ENCODE results near the gene RPL7L1. TPM values are rescaled to one million over a fixed set of nuclear protein-coding genes. Genes with fewer than 3 reads are reported as not detected.

Gene RPL7L1
- total and polyA plus RNA-seq, 2 of the 13 experiments (the other 11 are each of a cell fraction or from before 2014, with no cell fraction given), result 51.6 to 179 TPM

- no peak for TF ChIP-seq ZNF18 (CRISPR knock-in tag; IDR thresholded peaks at IDR 0.05; ENCODE audit: insufficient replicate concordance)
- no peak for TF ChIP-seq ZNF598 (CRISPR knock-in tag; IDR thresholded peaks at IDR 0.05; ENCODE audit: borderline replicate concordance)
- TF ChIP-seq KLF9 (CRISPR knock-in tag; IDR thresholded peaks at IDR 0.05; ENCODE audit: low read depth), result no peak
- no peak for TF ChIP-seq KMT2B (CRISPR knock-in tag; IDR thresholded peaks at IDR 0.05)
- no peak for TF ChIP-seq ATF2 (CRISPR knock-in tag; IDR thresholded peaks at IDR 0.05)
- TF ChIP-seq ZNF318 (CRISPR knock-in tag; IDR thresholded peaks at IDR 0.05), result no peak
- TF ChIP-seq SKI (IDR thresholded peaks at IDR 0.05; ENCODE audit: partially characterized antibody), result no peak
- TF ChIP-seq ZNF317 (CRISPR knock-in tag; IDR thresholded peaks at IDR 0.05), result no peak
- no peak for TF ChIP-seq ARNT (IDR thresholded peaks at IDR 0.05)
- no peak for TF ChIP-seq ZNF777 (CRISPR knock-in tag; IDR thresholded peaks at IDR 0.05)
- no peak for TF ChIP-seq ZNF354B (CRISPR knock-in tag; IDR thresholded peaks at IDR 0.05)
- no peak for TF ChIP-seq ZNF749 (CRISPR knock-in tag; IDR thresholded peaks at IDR 0.05; ENCODE audit: borderline replicate concordance)
- TF ChIP-seq MZF1 (CRISPR knock-in tag; IDR thresholded peaks at IDR 0.05; ENCODE audit: borderline replicate concordance), result no peak
- TF ChIP-seq ZNF569 (CRISPR knock-in tag; IDR thresholded peaks at IDR 0.05; ENCODE audit: borderline replicate concordance), result no peak
- TF ChIP-seq ZNF720 (CRISPR knock-in tag; IDR thresholded peaks at IDR 0.05), result no peak
- TF ChIP-seq PBX2 (CRISPR knock-in tag; IDR thresholded peaks at IDR 0.05), result no peak
- TF ChIP-seq KLF13 (CRISPR knock-in tag; IDR thresholded peaks at IDR 0.05), result no peak
- TF ChIP-seq SMARCC2 (IDR thresholded peaks at IDR 0.05), result no peak
- TF ChIP-seq KLF15 (CRISPR knock-in tag; IDR thresholded peaks at IDR 0.05; ENCODE audit: borderline replicate concordance), result no peak
- TF ChIP-seq BHLHE40 (IDR thresholded peaks at IDR 0.05; ENCODE audit: low read length), result no peak
- no peak for TF ChIP-seq ZNF709 (CRISPR knock-in tag; IDR thresholded peaks at IDR 0.05)
Measured at GRCh38 chr6:42877695-42878094, 1.7 kb upstream of the RPL7L1 start (continued).
